ENCODE results near the gene MLN.

GRCh38 chr6:33765368-33765767 is 38.4 kb downstream of the MLN start:
- TF ChIP-seq CTCF (IDR thresholded peaks at IDR 0.05 in 8 of 11, conservative IDR thresholded peaks at IDR 0.05 in 3 of 11) = no peak
- no peak for TF ChIP-seq POLR2A (IDR thresholded peaks at IDR 0.05)
- no peak for TF ChIP-seq POLR2AphosphoS5 (IDR thresholded peaks at IDR 0.05)
